CD4-positive, alpha-beta T cell treated with Interleukin-17A for 4 hours (primary cell): Measurements from ENCODE around the gene SUCLG2.
A peak's percentile ranks its signal among the peaks of the same experiment; 100 is the strongest.

Experiments used
- DNase-seq: peaks from one replicate; pipeline ENCODE4 v3.0.0-alpha.2; 2020; ENCODE audit warnings: mixed read lengths

Gene SUCLG2

GRCh38 chr3:67654099-67654843 lies at the start of gene SUCLG2:
TSS of gene SUCLG2 (minus strand) at chr3:67654612. CDS start at chr3:67654586, 26 bp downstream.
- DNase-seq: peak; percentile 86

DNA sequence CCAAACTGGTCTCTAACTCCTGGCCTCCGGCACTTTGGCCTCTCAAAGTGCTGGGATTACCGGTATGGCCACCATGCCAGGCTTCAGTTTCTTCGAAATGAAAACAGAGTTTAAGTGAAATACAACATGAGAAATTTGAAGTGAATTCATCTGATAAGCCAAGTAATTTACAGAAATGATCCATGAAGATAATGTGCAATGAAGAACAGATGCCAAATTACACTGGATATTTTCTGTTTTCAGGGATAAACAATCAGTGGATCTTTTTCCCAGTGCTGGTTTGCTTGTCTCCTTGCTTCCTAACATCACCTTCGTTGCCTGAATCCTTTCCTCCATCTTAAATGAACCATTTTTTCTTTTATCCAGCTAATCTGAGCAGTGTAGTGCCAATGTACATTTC lies 46.2 kb upstream of the SUCLG2 start:
- no peak for DNase-seq

- no peak for DNase-seq
Observed at GRCh38 chr3:67699882-67700281, 45.5 kb upstream of the SUCLG2 start.

- DNase-seq: no peak
Observed at GRCh38 chr3:67692621-67693020, 38.2 kb upstream of the SUCLG2 start.

DNA sequence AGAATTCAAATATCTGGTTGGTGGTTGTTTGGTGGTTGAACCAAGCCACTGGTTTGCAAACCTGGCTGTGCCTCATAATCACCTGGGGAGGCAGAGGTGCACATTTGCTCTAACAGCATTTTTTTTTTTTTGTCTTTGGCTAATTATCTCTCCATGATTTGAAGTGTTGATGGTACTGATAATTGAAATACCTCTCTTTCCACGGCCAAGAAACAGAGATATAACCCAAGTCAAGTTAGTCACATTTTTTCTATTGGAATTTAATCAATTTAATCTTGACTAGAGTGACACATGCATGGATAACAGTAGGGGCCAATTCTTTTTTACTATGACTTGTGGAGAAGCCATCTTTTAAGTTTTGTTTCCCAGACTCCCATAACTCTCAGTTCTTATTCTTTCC lies 37.5 kb upstream of the SUCLG2 start:
- no peak for DNase-seq

- DNase-seq: no peak
Observed at GRCh38 chr3:67691207-67691606, 36.8 kb upstream of the SUCLG2 start.

DNA sequence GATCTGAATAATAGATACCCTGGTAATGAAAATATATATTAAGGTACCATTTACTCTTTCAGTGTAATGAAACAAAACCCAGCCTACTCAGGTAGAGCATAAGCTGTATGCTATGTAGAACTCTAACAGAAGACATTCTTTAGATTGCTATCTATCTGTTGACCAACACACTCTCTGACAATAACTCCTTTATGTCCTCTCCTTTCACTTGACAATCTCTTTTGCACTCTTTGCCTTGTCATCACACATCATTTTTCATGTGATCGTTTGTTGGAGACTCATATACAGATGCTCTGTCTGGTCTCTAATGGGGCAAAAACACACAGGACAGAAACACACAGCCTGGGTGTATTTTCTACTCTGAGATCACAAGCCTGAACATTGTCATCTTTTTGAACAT lies 35.4 kb upstream of the SUCLG2 start:
- no peak for DNase-seq

DNA sequence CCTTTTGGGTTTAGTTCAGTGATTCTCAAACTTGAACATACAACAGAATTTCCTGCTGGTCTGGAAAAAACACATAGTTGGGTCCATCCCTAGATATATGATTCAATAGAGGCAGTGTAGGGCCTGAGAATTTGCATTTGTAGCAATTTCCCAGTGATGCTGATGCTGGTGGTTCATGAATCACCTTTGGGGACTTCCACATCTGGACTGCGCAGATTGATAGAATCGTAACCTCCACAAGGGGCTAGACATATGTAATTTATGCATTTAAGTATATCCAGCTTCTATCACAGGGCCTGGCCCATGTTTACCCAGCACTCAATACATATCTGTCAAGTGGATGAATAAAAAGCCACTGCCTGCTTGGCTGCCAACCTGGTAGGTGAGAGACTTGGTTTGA lies 33.8 kb upstream of the SUCLG2 start:
- DNase-seq: no peak

DNA sequence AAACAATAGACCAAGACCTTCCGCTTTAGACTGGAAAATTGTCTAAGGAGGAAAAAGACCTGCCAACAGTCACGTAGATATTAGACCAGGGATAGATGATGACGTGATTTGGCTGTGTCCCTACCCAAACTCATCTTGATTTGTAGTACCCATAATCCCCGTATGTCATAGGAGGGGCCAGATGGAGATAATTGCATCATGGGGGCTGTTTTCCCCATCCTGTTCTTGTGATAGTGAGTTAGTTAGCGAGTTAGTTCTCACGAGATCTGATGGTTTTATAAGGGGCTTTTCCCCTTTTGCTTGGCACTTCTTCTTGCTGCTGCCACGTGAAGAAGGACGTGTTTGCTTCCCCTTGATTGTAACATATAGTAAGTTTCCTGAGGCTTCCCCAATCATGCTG lies 31.7 kb upstream of the SUCLG2 start:
- no peak for DNase-seq

- no peak for DNase-seq
Observed at GRCh38 chr3:67685499-67685898, 31.1 kb upstream of the SUCLG2 start.

DNA sequence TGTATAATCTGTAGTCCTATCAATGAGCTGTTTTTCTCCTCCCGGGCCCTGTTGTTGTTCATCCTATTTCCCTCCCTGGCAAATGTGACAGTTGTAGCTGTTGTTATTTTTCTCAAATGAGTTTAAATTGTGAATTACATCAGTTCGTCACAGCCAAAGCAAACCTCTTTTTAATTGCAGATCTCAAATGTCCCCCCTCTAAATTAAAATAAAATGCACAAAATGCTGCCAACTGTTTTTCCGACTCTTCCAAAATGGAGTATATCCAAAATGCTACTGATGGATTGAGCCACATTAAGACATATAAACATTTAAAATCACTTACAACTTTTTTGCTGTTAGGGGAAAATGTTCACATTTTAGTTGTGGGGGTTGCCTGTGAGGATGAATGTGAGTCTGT lies 29.8 kb upstream of the SUCLG2 start:
- DNase-seq: no peak

- no peak for DNase-seq
Observed at GRCh38 chr3:67683522-67683921, 29.1 kb upstream of the SUCLG2 start.

- peak; percentile 34 for DNase-seq
Observed at GRCh38 chr3:67678665-67679064, 24.3 kb upstream of the SUCLG2 start.

GRCh38 chr3:67674055-67674454 lies 19.6 kb upstream of the SUCLG2 start:
- no peak for DNase-seq

DNA sequence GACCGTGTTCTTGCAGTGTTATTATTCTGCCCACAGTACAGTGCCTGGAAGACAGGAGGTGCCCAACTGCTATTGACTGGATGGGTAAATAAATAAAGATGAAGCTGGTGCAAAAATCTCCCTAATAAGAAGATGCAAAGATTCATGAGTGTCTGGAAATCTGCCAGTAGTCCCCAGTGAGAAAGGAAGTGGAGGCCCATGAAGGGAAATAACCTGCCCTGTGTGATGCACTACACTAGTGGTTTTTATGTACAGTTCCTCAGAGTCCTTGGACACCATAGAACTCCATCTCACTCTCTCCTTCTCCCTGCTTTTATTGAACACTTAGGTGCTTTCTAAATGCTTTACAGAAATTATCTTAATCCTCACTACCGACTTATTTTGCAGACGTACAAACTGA lies 8.3 kb upstream of the SUCLG2 start:
- peak; percentile 46 for DNase-seq

DNA sequence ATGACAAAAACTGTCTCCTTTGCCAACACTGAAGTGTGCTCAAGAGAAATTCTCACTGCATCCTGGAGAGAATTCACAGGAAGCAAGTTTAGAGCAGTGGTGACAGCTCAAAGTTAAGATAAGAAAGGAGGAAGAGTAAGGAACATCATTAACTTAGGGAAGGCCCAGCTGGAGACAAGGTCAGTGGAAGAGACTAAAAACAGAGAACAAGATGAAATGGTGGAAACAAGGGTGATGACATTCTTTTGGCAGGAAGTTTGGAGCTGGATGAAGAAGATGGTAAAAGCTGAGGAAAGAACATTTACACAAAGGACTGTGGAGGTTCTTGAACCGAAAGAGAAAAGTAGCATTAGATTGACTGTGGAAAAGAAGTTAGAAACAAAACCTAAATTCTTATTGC lies 6.7 kb upstream of the SUCLG2 start:
- no peak for DNase-seq

- DNase-seq: no peak
Observed at GRCh38 chr3:67657192-67657591, 2.8 kb upstream of the SUCLG2 start.

GRCh38 chr3:67656614-67657013 lies 2.2 kb upstream of the SUCLG2 start:
- no peak for DNase-seq

GRCh38 chr3:67655364-67656121 lies 1.1 kb upstream of the SUCLG2 start:
- DNase-seq: peak; percentile 82

DNA sequence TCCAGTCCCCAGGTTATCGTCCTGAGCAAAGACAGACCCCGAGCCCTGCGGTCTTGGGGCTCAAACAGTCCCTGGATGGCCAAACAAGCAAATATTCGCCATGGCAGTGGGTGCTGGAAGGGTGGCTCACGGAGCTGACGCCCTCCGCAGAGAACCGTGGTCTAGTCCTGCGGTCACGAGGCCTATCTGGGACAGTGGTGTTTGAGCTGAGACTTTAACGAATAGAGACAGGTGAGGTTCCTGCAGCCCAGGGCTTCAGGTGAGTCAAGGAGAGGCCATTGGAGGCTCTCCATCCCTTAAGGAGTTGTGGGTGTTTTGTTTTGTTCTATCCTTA lies 399 bp upstream of the SUCLG2 start:
- no peak for DNase-seq

GRCh38 chr3:67653425-67654098 lies 850 bp downstream of the SUCLG2 start:
- DNase-seq: no peak

GRCh38 chr3:67650084-67650483 lies 4.3 kb downstream of the SUCLG2 start:
- DNase-seq: no peak

- no peak for DNase-seq
Observed at GRCh38 chr3:67649681-67650080, 4.7 kb downstream of the SUCLG2 start.

DNA sequence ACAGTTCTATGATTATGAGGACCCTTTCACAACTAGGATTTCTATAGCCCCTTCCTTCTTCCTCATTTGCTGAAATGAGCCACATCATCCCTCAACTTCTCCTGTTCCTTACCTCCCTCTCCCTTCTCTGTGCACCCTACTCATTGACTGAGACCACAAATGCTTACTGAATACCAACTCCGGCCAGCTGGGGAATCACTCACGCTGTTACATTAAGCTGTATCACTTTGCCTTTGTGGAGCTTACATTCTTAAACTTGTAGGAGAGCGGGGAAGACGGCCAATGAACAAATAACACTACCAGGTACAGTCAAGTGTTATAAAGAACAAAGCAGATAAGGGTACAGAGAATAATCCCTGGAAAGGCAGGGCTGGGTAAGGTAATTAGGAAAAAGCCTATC lies 5.7 kb downstream of the SUCLG2 start:
- no peak for DNase-seq
